ENCODE measurements around the gene AQP10. TPM values are rescaled to one million over a fixed set of nuclear protein-coding genes. Genes with fewer than 3 reads are reported as not detected.
A peak's percentile ranks its signal among the peaks of the same experiment; 100 is the strongest.

AQP10 gene
- polyA plus RNA-seq, 6 donors from 2014 or later, result 0.13 to 0.56 TPM; not detected in 4

DNA sequence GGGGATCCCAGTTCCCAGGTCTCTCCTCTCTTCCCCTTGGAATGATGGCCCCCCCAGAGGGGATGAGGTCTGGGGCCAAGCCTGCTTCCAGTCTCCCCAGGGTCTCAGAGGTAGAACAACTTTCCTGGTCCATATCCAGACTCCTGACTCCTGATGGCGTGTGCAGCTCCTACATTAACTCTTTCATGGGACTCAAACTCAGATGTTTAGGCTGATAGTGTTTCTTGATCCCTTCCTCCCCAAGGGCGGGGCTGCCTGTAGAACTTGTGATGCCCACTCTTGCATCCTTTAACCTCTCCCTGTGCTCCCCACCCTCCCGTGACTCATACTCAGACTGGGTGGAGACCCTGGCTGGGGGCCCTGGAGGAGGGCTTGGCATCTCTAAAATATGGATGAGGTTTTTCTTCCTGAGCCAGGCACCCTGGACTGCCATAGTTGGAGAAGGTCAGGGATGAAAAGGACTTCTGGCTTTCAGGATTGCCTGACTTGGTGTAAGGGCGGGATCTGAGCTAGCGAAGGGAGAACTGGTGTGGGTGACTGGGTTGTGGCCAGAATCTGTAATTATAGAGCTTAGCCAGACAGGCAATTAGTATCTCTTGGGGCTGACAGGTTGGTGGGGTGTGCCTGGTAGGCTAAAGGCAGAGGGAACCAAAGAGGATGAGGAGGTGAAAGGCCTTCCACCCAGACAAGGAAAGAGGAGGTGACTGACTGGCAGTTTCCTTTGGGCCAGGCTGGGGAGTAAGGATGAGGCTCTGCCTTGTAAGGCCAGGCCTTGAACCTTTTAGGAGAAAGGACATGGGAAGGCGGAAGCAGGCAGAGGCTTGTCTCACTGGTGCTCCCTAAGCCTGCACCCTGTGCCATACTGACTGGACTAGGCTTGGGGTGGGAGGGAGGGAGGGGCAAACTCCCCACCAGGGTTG, 5.9 kb downstream of the AQP10 start:
- ATAC-seq (ENCODE audit: low read depth in 2 of 2) (no peak), DNase-seq (peak; percentile 13)
- peaks cover 0 to 14% (median 10%) of the 10 kb centered on the region in 3 donors for H3K27me3 Mint-ChIP-seq
- no peaks in the 10 kb centered on the region for H3K9me3 Mint-ChIP-seq
- peaks cover 3% of the 10 kb centered on the region in 2 donors for H3K36me3 Mint-ChIP-seq
- peaks cover 51 to 60% (median 59%) of the 10 kb centered on the region in 3 donors for H3K4me1 Mint-ChIP-seq
- H3K27ac Mint-ChIP-seq, result peak overlapping the region in 5 of 6 donors; percentile 68 to 95 (median 90)
- peak overlapping the region; percentile 91 to 97 (median 93) for H3K4me3 Mint-ChIP-seq

DNA sequence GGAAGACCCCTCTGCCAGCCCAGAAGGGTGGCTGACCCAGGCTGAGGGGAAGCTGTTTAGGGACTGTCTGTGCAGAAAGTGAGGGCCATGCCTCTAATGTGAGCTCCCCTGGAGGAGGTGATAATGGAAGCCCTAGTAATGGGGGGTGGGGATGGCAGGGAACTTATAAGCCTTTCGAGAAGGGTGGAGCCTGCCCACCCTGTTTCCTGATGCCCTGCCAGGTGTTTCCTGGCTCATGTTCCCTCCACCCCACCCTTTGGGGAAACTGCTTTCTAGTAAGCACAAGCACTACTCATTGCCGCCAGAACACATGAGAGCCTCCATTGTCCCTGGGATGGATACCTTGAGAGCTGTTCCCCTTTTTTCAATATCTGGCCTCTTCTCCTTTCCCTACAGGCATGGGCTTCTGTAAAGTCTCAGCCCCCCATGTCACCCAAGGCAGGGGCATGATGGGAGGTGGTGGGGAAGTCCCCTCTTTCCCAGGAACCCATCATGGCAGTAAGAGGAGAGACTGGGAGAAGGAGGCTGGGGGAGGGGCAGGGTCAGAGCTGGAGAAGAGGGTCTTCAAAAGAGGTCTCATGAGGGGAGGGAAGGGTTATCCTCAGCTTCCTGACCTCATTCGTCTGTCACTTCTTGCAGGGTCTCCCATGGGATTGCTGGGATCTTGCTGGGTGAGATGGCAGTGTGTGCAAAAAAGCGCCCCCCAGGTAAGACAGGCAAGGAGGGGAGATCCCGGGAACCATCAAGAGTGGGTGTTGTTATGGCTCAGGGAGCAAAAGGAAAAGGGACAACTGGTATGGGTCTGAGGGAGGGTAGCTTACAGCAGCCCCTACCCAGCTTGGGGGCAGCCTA, 6.8 kb downstream of the AQP10 start:
- Mint-ChIP-seq H3K27me3 (peaks cover 0 to 5% (median 4%) of the 10 kb centered on the region in 3 donors), H3K4me3 (peak overlapping the region; percentile 81 to 97 (median 93)), H3K27ac (peak overlapping the region; percentile 16 to 96 (median 94)), H3K4me1 (peaks cover 51 to 63% (median 59%) of the 10 kb centered on the region in 3 donors), H3K9me3 (no peaks in the 10 kb centered on the region), H3K36me3 (peaks cover 6 to 8% of the 10 kb centered on the region in 2 donors)
- ATAC-seq (ENCODE audit: low read depth in 2 of 2) (peak; percentile 34 to 38), DNase-seq (peak; percentile 63)

- Mint-ChIP-seq H3K27me3 (no peaks in the 10 kb centered on the region), H3K9me3 (no peaks in the 10 kb centered on the region), H3K4me1 (peaks cover 51 to 66% (median 59%) of the 10 kb centered on the region in 3 donors), H3K36me3 (peaks cover 6 to 8% of the 10 kb centered on the region in 2 donors), H3K27ac (peak overlapping the region in 5 of 6 donors; percentile 51 to 95 (median 87)), H3K4me3 (peak overlapping the region; percentile 81 to 97 (median 93))
- ATAC-seq (ENCODE audit: low read depth in 2 of 2) (peak; percentile 62 to 67), DNase-seq (peak; percentile 81)
Observed at GRCh38 chr1:154328318-154329151, 7.6 kb downstream of the AQP10 start.

- no peak for ATAC-seq (ENCODE audit: low read depth in 2 of 2)
- no peaks in the 10 kb centered on the region for H3K27me3 Mint-ChIP-seq
- H3K4me1 Mint-ChIP-seq, result peaks cover 51 to 64% (median 55%) of the 10 kb centered on the region in 3 donors
- DNase-seq, result peak; percentile 3
- peak overlapping the region; percentile 64 to 91 (median 74) for H3K4me3 Mint-ChIP-seq
- H3K27ac Mint-ChIP-seq, result peak overlapping the region in 2 of 6 donors; percentile 21 to 59
- peaks cover 6 to 8% of the 10 kb centered on the region in 2 donors for H3K36me3 Mint-ChIP-seq
- no peaks in the 10 kb centered on the region for H3K9me3 Mint-ChIP-seq
Observed at GRCh38 chr1:154329152-154329521, 8.2 kb downstream of the AQP10 start.

DNA sequence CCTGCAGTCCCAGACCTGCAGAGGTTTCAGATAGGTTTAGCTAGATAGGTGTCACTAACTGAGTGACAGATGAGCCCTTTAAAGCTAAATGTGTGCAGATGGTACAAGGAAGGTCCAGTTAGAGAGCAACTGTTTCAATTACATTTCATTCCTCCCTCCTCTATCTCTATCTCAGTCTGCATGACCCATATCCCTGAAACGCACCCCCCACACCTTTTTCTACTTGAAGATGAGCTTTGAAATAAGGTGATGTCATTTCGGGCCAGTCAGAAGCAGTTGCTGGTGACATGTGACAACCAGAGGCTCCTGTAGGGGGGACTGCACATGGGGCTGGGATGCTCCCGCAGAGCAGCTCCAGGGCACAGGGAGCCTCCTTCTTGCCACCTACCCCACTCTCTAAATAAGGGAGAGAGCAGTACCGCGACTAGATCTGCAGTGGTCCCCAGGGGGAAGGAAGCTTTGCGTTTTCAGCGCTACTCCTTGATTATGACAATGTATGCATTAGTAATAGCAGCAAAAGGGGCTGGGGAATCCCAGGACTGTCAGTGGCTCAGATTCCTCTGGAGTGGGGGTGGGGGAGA, 8.7 kb downstream of the AQP10 start:
- Mint-ChIP-seq H3K9me3 (no peaks in the 10 kb centered on the region), H3K27ac (peak overlapping the region in 3 of 6 donors; percentile 13 to 67 (median 59)), H3K27me3 (no peaks in the 10 kb centered on the region), H3K4me3 (peak overlapping the region in 7 of 8 donors; percentile 64 to 91 (median 73)), H3K36me3 (peaks cover 6 to 8% of the 10 kb centered on the region in 2 donors), H3K4me1 (peaks cover 47 to 62% (median 50%) of the 10 kb centered on the region in 3 donors)
- DNase-seq (no peak), ATAC-seq (ENCODE audit: low read depth in 2 of 2) (no peak)

DNA sequence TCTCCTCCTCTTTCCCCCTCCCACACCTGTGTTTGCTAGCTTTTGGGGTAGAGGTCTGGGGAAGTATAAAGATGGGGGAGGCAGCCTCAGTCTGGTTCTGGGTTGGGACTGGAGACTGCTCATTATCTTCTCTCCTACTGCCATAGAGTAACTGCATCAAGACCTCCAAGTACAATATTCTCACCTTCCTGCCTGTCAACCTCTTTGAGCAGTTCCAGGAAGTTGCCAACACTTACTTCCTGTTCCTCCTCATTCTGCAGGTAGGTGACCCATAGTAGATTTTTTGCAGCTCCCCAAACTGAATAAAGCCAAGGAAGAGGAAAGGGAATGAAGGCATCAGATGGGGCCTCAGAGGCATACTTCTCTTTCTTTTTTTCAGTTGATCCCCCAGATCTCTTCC, 9.8 kb downstream of the AQP10 start:
- no peak for DNase-seq
- no peaks in the 10 kb centered on the region for H3K27me3 Mint-ChIP-seq

GRCh38 chr1:154334079-154335024, 13.5 kb downstream of the AQP10 start:
- H3K36me3 Mint-ChIP-seq, result peaks cover 6 to 17% of the 10 kb centered on the region in 2 donors
- peak overlapping the region in 3 of 8 donors; percentile 17 to 53 (median 30) for H3K4me3 Mint-ChIP-seq
- DNase-seq, result no peak

More for the DNA sequence above, 9.8 kb downstream of the AQP10 start:
- Mint-ChIP-seq H3K4me3 (peak overlapping the region in 4 of 8 donors; percentile 4 to 67 (median 32)), H3K4me1 (peaks cover 50 to 64% (median 55%) of the 10 kb centered on the region in 3 donors), H3K9me3 (no peaks in the 10 kb centered on the region), H3K27ac (peak overlapping the region in 3 of 6 donors; percentile 16 to 72 (median 59)), H3K36me3 (peaks cover 6 to 8% of the 10 kb centered on the region in 2 donors)
- no peak for ATAC-seq (ENCODE audit: low read depth in 2 of 2)

GRCh38 chr1:154335025-154335714, 14.3 kb downstream of the AQP10 start:
- no peaks in the 10 kb centered on the region for H3K27me3 Mint-ChIP-seq
- H3K4me3 Mint-ChIP-seq, result peak overlapping the region in 2 of 8 donors; percentile 17 to 53
- peaks cover 14 to 26% (median 14%) of the 10 kb centered on the region in 3 donors for H3K4me1 Mint-ChIP-seq
- peak overlapping the region in 4 of 6 donors; percentile 17 to 80 (median 53) for H3K27ac Mint-ChIP-seq
- peak; percentile 98 for ATAC-seq (ENCODE audit: low read depth in 2 of 2)
- H3K36me3 Mint-ChIP-seq, result peaks cover 6 to 20% of the 10 kb centered on the region in 2 donors
- no peaks in the 10 kb centered on the region for H3K9me3 Mint-ChIP-seq
- peak; percentile 78 for DNase-seq

More at GRCh38 chr1:154334079-154335024, 13.5 kb downstream of the AQP10 start:
- Mint-ChIP-seq H3K9me3 (no peaks in the 10 kb centered on the region), H3K4me1 (peaks cover 22 to 34% (median 22%) of the 10 kb centered on the region in 3 donors), H3K27ac (peak overlapping the region in 2 of 6 donors; percentile 61 to 80), H3K27me3 (no peaks in the 10 kb centered on the region)
- no peak for ATAC-seq (ENCODE audit: low read depth in 2 of 2)

GRCh38 chr1:154337253-154337894, 16.5 kb downstream of the AQP10 start:
- Mint-ChIP-seq H3K27me3 (no peaks in the 10 kb centered on the region), H3K9me3 (no peaks in the 10 kb centered on the region), H3K27ac (no peak overlapping the region), H3K4me1 (peaks cover 6 to 14% (median 9%) of the 10 kb centered on the region in 3 donors), H3K36me3 (peaks cover 2 to 20% of the 10 kb centered on the region in 2 donors), H3K4me3 (no peak overlapping the region)
- DNase-seq (no peak), ATAC-seq (ENCODE audit: low read depth in 2 of 2) (no peak)

DNA sequence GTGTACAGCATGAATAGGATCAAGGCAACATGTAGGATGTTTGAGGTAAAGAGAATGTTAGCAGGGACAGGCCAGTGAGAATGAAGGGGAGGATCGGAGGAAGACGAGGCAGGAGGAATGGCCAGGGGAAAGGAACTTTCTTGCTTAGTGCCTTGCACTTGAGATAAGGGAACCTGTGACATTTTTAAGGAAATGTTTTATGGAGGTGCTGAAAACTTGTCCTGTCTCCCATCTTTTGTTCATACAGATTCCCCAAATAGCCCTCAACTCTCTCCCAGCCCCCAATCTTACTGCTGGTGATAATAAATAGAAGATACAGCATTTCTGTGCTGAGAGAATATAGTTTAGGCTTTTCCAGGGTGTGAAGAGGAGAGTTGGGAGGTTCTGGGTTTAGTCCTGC, 18.0 kb downstream of the AQP10 start:
- H3K4me1 Mint-ChIP-seq, result peaks cover 6 to 17% (median 13%) of the 10 kb centered on the region in 3 donors
- no peaks in the 10 kb centered on the region for H3K9me3 Mint-ChIP-seq
- H3K27ac Mint-ChIP-seq, result no peak overlapping the region
- ATAC-seq (ENCODE audit: low read depth in 2 of 2) (no peak), DNase-seq (no peak)
- H3K36me3 Mint-ChIP-seq, result peaks cover 15 to 35% of the 10 kb centered on the region in 2 donors
- H3K4me3 Mint-ChIP-seq, result no peak overlapping the region
- no peaks in the 10 kb centered on the region for H3K27me3 Mint-ChIP-seq
